GM18505 (cell line): ENCODE measurements around the gene CEP112.
"Not testable (repeated sequence)": the region's sequence is repeated elsewhere in the genome, so short reads cannot be mapped to it uniquely, and the experiment has no call there.

Source experiments
- ATAC-seq: cut with Tn5 transposase; IDR thresholded peaks from one replicate; pipeline ENCODE4 v1.9.1; 2021; ENCODE audit not compliant: unreplicated experiment
- POLR2A ChIP-seq: IDR thresholded peaks from 4 replicates; pipeline ENCODE4 v1.6.1; 2011; ENCODE audit warnings: borderline replicate concordance; ENCODE audit not compliant: insufficient read depth, insufficient read length; ENCODE audit errors: extremely low read depth

The CEP112 gene

GRCh38 chr17:66098040-66098439, 93.9 kb downstream of the CEP112 start:
- TF ChIP-seq POLR2A: no peak
- no peak for ATAC-seq

- no peak for ATAC-seq
- TF ChIP-seq POLR2A: no peak
Observed at GRCh38 chr17:66094727-66095126, 97.2 kb downstream of the CEP112 start.

GRCh38 chr17:66091445-66092080, 100.4 kb downstream of the CEP112 start:
- TF ChIP-seq POLR2A: no peak
- ATAC-seq: no peak

- TF ChIP-seq POLR2A: no peak
Observed at GRCh38 chr17:66089764-66090163, 102.2 kb downstream of the CEP112 start.

GRCh38 chr17:66088173-66088572, 103.8 kb downstream of the CEP112 start:
- TF ChIP-seq POLR2A: no peak
- ATAC-seq: no peak

More at GRCh38 chr17:66089764-66090163, 102.2 kb downstream of the CEP112 start:
- ATAC-seq: no peak

- no peak for ATAC-seq
- no peak for TF ChIP-seq POLR2A
Observed at GRCh38 chr17:66087073-66087472, 104.9 kb downstream of the CEP112 start.

- no peak for TF ChIP-seq POLR2A
- no peak for ATAC-seq
Observed at GRCh38 chr17:66085221-66085620, 106.7 kb downstream of the CEP112 start.

GRCh38 chr17:66080670-66081069, 111.3 kb downstream of the CEP112 start:
- ATAC-seq: not testable (repeated sequence)

GRCh38 chr17:66076546-66077190, 115.3 kb downstream of the CEP112 start:
- no peak for TF ChIP-seq POLR2A
- no peak for ATAC-seq

GRCh38 chr17:66073384-66073783, 118.5 kb downstream of the CEP112 start:
- no peak for TF ChIP-seq POLR2A
- no peak for ATAC-seq

- no peak for TF ChIP-seq POLR2A
Observed at GRCh38 chr17:66063686-66064085, 128.2 kb downstream of the CEP112 start.

GRCh38 chr17:66056148-66056547, 135.8 kb downstream of the CEP112 start:
- TF ChIP-seq POLR2A: no peak
- ATAC-seq: no peak

More at GRCh38 chr17:66063686-66064085, 128.2 kb downstream of the CEP112 start:
- no peak for ATAC-seq

GRCh38 chr17:66054242-66054641, 137.7 kb downstream of the CEP112 start:
- ATAC-seq: no peak
- no peak for TF ChIP-seq POLR2A

- no peak for TF ChIP-seq POLR2A
- no peak for ATAC-seq
Observed at GRCh38 chr17:66044083-66044482, 147.8 kb downstream of the CEP112 start.
